ENCODE measurements around the gene FHOD1. TPM values are rescaled to one million over a fixed set of nuclear protein-coding genes. Genes with fewer than 3 reads are reported as not detected.

Gene FHOD1
- total RNA-seq, 2 experiments from 2014 or later: 16.5 to 55.0 TPM

DNA sequence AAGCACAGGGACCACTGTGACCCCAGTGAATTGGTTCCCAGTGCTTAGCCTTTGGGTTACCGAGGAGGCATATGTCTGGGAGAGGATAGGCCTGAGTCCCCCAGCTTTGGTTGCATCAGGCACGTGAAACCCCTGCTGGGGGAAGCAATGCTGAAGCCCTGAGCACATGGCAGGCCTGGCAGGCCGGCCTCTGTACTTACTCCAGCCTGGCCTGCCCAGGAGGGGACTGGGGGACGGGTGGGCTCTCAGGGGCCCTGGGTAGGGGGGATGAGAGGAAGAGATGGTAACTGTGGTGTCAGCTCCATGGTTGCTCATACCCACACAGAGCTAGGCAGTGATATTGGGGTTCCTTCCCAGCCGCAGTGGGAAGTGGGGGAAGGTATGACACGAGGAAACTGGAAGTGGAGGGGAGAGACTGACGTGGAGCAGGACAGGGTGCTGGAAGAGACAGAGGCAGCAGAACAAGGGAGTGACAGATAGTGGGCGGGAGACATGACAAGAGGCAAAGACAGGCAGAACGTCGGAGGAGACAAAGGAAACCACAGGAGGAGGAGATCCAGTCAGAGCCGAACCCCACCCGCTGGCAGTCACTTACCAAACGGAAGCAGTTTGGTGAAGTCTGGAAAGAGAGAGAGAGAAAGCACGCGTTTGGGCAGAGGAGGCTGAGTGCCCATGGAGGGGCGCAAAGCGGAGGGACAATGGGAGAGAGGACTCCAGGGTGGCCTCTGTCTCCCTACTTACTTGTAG, 11.3 kb downstream of the FHOD1 start:
- CTCF ChIA-PET (ENCODE audit: unreplicated experiment): interaction anchor here (0.6 kb wide), 1 partner anchor 9 kb away, joined by 7 read pairs; the partner anchor contains the start of gene TMEM208
- Histone ChIP-seq H4K20me1 (ENCODE audit: insufficient read depth, low read length) (no peaks in the 10 kb centered on the region), H2AFZ (ENCODE audit: low read length) (no peak overlapping the region), H3K9me2 (ENCODE audit: insufficient read depth, low read length) (no peaks in the 10 kb centered on the region), H3K9me3 (ENCODE audit: low read length) (no peaks in the 10 kb centered on the region), H3K36me3 (ENCODE audit: insufficient read depth, low read length) (peaks cover 41% of the 10 kb centered on the region), H3K79me2 (ENCODE audit: insufficient read depth, low read depth, low read length) (no peaks in the 10 kb centered on the region), H3K27ac (ENCODE audit: low read depth, low read length, poor library complexity, severe bottlenecking) (no peak overlapping the region), H3K4me3 (ENCODE audit: low read depth, low read length, poor library complexity, severe bottlenecking) (no peak overlapping the region), H3K4me2 (ENCODE audit: low read length) (no peak overlapping the region), H3K4me1 (ENCODE audit: insufficient read depth, low read length, poor library complexity, severe bottlenecking) (peaks cover 4% of the 10 kb centered on the region)
- no TSS peak for BruUV-seq (replicated peaks)
- POLR2A ChIA-PET: interaction anchor here (1.3 to 2.1 kb wide), 2 partner anchors 9 kb away, joined by 7 to 11 read pairs; partner anchors contain the start of gene TMEM208
- intact Hi-C loops (cut with micrococcal nuclease; ENCODE audit: unreplicated experiment): no loop called here
- no peak for DNase-seq (ENCODE audit: low spot score)
- TF ChIP-seq, protein P1, sequence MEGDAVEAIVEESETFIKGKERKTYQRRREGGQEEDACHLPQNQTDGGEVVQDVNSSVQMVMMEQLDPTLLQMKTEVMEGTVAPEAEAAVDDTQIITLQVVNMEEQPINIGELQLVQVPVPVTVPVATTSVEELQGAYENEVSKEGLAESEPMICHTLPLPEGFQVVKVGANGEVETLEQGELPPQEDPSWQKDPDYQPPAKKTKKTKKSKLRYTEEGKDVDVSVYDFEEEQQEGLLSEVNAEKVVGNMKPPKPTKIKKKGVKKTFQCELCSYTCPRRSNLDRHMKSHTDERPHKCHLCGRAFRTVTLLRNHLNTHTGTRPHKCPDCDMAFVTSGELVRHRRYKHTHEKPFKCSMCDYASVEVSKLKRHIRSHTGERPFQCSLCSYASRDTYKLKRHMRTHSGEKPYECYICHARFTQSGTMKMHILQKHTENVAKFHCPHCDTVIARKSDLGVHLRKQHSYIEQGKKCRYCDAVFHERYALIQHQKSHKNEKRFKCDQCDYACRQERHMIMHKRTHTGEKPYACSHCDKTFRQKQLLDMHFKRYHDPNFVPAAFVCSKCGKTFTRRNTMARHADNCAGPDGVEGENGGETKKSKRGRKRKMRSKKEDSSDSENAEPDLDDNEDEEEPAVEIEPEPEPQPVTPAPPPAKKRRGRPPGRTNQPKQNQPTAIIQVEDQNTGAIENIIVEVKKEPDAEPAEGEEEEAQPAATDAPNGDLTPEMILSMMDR (conservative IDR thresholded peaks at IDR 0.05; ENCODE audit: low read length): no peak
- TF ChIP-seq EZH2phosphoT487 (IDR thresholded peaks at IDR 0.05; ENCODE audit: borderline replicate concordance, low read depth, low read length): no peak

DNA sequence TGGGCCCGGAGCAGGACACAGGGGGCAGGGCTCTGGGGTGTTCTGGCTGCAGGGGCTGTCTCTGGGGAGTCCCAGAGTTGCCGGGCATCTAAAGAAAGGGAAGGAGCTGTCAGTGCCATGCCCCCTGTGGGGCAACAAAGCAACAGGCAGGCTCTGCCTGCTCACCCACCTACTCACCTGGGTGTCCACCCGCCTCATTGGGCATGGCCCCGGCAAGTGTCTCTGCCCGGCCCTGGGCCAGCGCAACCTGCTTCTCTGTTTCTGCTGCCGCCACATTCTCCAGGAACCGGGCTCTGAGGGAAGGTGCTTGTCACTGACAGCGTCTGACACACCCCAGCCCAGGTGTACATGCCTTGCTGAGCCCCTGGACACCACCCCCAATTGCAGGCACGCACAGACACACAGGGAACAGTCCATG, 13.1 kb downstream of the FHOD1 start:
- intact Hi-C loops (cut with micrococcal nuclease; ENCODE audit: unreplicated experiment): no loop called here
- BruUV-seq (replicated peaks): no TSS peak
- no peaks in the 10 kb centered on the region for H3K9me3 ChIP-seq (ENCODE audit: low read length)
- no peak for DNase-seq (ENCODE audit: low spot score)
- H3K79me2 ChIP-seq (ENCODE audit: insufficient read depth, low read depth, low read length): no peaks in the 10 kb centered on the region
- H3K27ac ChIP-seq (ENCODE audit: low read depth, low read length, poor library complexity, severe bottlenecking): no peak overlapping the region
- H3K4me3 ChIP-seq (ENCODE audit: low read depth, low read length, poor library complexity, severe bottlenecking): no peak overlapping the region
- peaks cover 59% of the 10 kb centered on the region for H3K36me3 ChIP-seq (ENCODE audit: insufficient read depth, low read length)
- CTCF ChIA-PET (ENCODE audit: unreplicated experiment): no interaction called here
- TF ChIP-seq, protein P1 (conservative IDR thresholded peaks at IDR 0.05; ENCODE audit: low read length): no peak
- no peak for TF ChIP-seq EZH2phosphoT487 (IDR thresholded peaks at IDR 0.05; ENCODE audit: borderline replicate concordance, low read depth, low read length)
- H4K20me1 ChIP-seq (ENCODE audit: insufficient read depth, low read length): no peaks in the 10 kb centered on the region
- no peak overlapping the region for H2AFZ ChIP-seq (ENCODE audit: low read length)
- H3K4me2 ChIP-seq (ENCODE audit: low read length): no peak overlapping the region
- POLR2A ChIA-PET: no interaction called here
- no peaks in the 10 kb centered on the region for H3K9me2 ChIP-seq (ENCODE audit: insufficient read depth, low read length)
- H3K4me1 ChIP-seq (ENCODE audit: insufficient read depth, low read length, poor library complexity, severe bottlenecking): peaks cover 4% of the 10 kb centered on the region

DNA sequence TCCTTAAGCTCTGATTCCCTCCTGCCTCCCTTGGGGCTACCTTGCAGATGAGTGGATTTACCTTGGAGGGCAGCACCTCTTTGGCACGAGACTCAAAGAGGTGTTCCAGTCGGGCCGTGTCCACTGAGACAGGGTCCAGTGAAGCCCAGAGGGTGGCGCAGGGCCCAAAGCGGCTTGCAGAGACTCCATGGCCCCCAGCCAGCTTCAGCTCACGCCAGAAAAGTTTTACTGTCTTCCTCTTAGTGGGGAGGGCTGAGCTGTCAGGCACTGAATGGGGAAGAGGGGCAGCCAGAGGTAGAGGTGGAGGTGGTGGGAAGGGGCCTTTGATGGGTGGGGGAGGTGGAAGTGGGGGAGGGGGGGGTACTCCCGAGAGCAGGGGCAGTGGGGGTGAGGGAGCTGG, 13.7 kb downstream of the FHOD1 start:
- Histone ChIP-seq H3K9me3 (ENCODE audit: low read length) (no peaks in the 10 kb centered on the region), H3K36me3 (ENCODE audit: insufficient read depth, low read length) (peaks cover 65% of the 10 kb centered on the region), H2AFZ (ENCODE audit: low read length) (no peak overlapping the region), H3K4me2 (ENCODE audit: low read length) (no peak overlapping the region), H3K27ac (ENCODE audit: low read depth, low read length, poor library complexity, severe bottlenecking) (no peak overlapping the region), H4K20me1 (ENCODE audit: insufficient read depth, low read length) (no peaks in the 10 kb centered on the region), H3K79me2 (ENCODE audit: insufficient read depth, low read depth, low read length) (no peaks in the 10 kb centered on the region), H3K4me1 (ENCODE audit: insufficient read depth, low read length, poor library complexity, severe bottlenecking) (peaks cover 4% of the 10 kb centered on the region), H3K9me2 (ENCODE audit: insufficient read depth, low read length) (no peaks in the 10 kb centered on the region), H3K4me3 (ENCODE audit: low read depth, low read length, poor library complexity, severe bottlenecking) (no peak overlapping the region)
- no TSS peak for BruUV-seq (replicated peaks)
- ChIA-PET CTCF (ENCODE audit: unreplicated experiment) (no interaction called here), POLR2A (interaction anchor here (0.6 to 1.3 kb wide), 2 partner anchors 9 to 25 kb away, joined by 3 read pairs; no protein-coding TSS in a partner anchor)
- intact Hi-C loops (cut with micrococcal nuclease; ENCODE audit: unreplicated experiment): no loop called here
- no peak for DNase-seq (ENCODE audit: low spot score)
- TF ChIP-seq, protein P1 (conservative IDR thresholded peaks at IDR 0.05; ENCODE audit: low read length): no peak

Measured in OCI-LY7 (cell line).